MCF 10A (cell line): Measurements from ENCODE around the gene PABPN1. TPM values are rescaled to one million over a fixed set of nuclear protein-coding genes. Genes with fewer than 3 reads are reported as not detected.

ENCODE experiments used
- BruUV-seq: library from RNA; stranded (reverse); fragments of 400-500 nt; replicated peaks from 2 replicates; lab custom pipeline; 2021; lab: Mats Ljungman, UMichigan
- CTCF ChIA-PET: fragments of 300-600 bp; sonication (Branson Sonifier 250); formaldehyde crosslinking; extraction: SDS; loops from one replicate; lab custom pipeline; 2021; ENCODE audit warnings: antibody characterized with exemption, inconsistent platforms; lab: Yijun Ruan, JAX
- POLR2A ChIA-PET: fragments of 300-600, 350-650 bp; sonication (Branson Sonifier 250); formaldehyde crosslinking; extraction: SDS; loops from one replicate; lab custom pipeline; 2020; ENCODE audit warnings: antibody characterized with exemption, inconsistent platforms; lab: Yijun Ruan, JAX
- DNase-seq: peaks from one replicate; pipeline ENCODE4 v3.0.0-alpha.2; 2018; ENCODE audit not compliant: unreplicated experiment
- H3K27ac Mint-ChIP-seq: one replicate; pipeline ENCODE4 v1.8.0; 2022; ENCODE audit warnings: mild to moderate bottlenecking, low read depth, mixed read lengths; ENCODE audit not compliant: unreplicated experiment
- H3K27me3 Mint-ChIP-seq: one replicate; pipeline ENCODE4 v1.8.0; 2022; ENCODE audit warnings: mixed read lengths; ENCODE audit not compliant: insufficient read depth, unreplicated experiment
- H3K36me3 Mint-ChIP-seq: one replicate; pipeline ENCODE4 v1.8.0; 2022; ENCODE audit warnings: mild to moderate bottlenecking, moderate library complexity, mixed read lengths; ENCODE audit not compliant: insufficient read depth, unreplicated experiment
- H3K4me1 Mint-ChIP-seq: one replicate; pipeline ENCODE4 v1.8.0; 2022; ENCODE audit warnings: mixed read lengths; ENCODE audit not compliant: insufficient read depth, unreplicated experiment
- H3K4me3 Mint-ChIP-seq: one replicate; pipeline ENCODE4 v1.8.0; 2022; ENCODE audit warnings: mild to moderate bottlenecking, moderate library complexity, mixed read lengths; ENCODE audit not compliant: unreplicated experiment
- H3K9me3 Mint-ChIP-seq: one replicate; pipeline ENCODE4 v1.8.0; 2022; ENCODE audit warnings: mixed read lengths; ENCODE audit not compliant: unreplicated experiment
- CTCF ChIP-seq: fragments of 200-600 bp; IDR thresholded peaks from one replicate; pipeline ENCODE4 v1.8.0; 2022; ENCODE audit warnings: antibody characterized with exemption, mild to moderate bottlenecking; ENCODE audit not compliant: unreplicated experiment
- intact Hi-C: fragments of 100-400 bp; cut with micrococcal nuclease; formaldehyde crosslinking; loops from 2 replicates; pipeline ENCODE4 v1.14.1; 2022
- total RNA-seq: library from RNA; stranded (reverse); gene quantifications from 2 replicates; pipeline ENCODE4 v1.2.3, GENCODE V29; 2022

PABPN1 gene
- total RNA-seq, 1 experiment from 2014 or later: 153 TPM

DNA sequence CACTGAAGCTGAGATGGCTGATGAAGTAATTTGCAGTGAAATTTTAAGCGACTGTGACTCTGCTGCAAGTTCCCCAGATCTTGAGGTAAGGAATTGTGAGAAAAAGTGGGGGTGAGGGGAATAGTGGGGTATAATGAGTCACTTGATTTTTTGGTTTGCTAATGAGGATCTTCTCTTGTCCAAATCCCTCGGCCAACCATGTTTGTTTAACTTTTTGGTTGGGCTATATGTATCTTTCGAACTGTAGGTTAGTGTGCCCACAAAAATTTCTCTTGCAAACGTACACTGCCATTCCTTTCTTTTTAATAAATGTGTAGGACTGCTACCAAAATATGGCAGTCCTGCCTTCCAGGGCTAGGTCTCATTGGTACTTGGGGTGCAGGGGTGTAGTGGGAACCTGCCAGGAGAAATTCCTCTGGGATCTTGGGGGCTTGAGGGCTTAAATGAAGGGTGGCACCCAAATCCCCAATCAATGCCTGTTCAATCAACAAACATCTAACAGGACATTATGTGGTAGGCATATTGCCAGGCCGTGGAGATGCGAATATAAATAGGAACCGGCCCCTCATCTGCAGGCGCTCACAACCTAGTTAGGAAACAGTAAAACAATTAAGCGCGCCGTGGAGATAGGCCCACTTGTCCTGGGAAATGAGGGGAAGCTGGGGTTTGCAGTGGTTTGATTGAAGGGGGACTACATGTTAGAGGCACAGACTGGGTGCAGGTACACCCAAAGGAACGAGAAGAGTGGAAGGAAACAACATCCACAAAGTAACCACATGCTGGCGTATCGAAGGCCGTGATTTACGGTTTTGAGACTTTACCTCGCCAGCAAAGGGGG is 1.3 kb upstream of the PABPN1 start:
- CTCF ChIA-PET: interaction anchor here (0.6 to 5.7 kb wide), 7 partner anchors 9 to 212 kb away, joined by 3 to 49 read pairs (median 6); partner anchors contain the start of genes BCL2L2 and PPP1R3E
- H3K36me3 Mint-ChIP-seq: peaks cover 74% of the 10 kb centered on the region
- no TSS peak for BruUV-seq
- no peaks in the 10 kb centered on the region for H3K27me3 Mint-ChIP-seq
- peaks cover 11% of the 10 kb centered on the region for H3K4me1 Mint-ChIP-seq
- intact Hi-C loops: loop anchor here (2.0 kb wide), 1 partner anchor 13 kb away; the partner anchor contains the start of gene BCL2L2
- H3K27ac Mint-ChIP-seq: peak overlapping the region; percentile 97
- H3K4me3 Mint-ChIP-seq: peak overlapping the region; percentile 84
- no peak for DNase-seq
- POLR2A ChIA-PET: interaction anchor here (1.2 to 9.0 kb wide), 6 partner anchors 14 to 876 kb away, joined by 3 to 339 read pairs (median 10); partner anchors contain the start of genes BCL2L2, DCAF11, HOMEZ and NRL
- no peaks in the 10 kb centered on the region for H3K9me3 Mint-ChIP-seq
- no peak for TF ChIP-seq CTCF

- ChIA-PET CTCF (interaction anchor here (0.6 to 5.7 kb wide), 16 partner anchors 11 to 975 kb away, joined by 3 to 49 read pairs (median 4); partner anchors contain the start of genes BCL2L2 and PPP1R3E), POLR2A (interaction anchor here (0.6 to 9.0 kb wide), 34 partner anchors 11 to 874 kb away, joined by 3 to 339 read pairs (median 4); partner anchors contain the start of genes ACIN1, BCL2L2, C14orf119 and DCAF11)
- Mint-ChIP-seq H3K4me3 (peak overlapping the region; percentile 84), H3K27ac (peak overlapping the region; percentile 97), H3K27me3 (no peaks in the 10 kb centered on the region), H3K36me3 (peaks cover 79% of the 10 kb centered on the region), H3K4me1 (peaks cover 11% of the 10 kb centered on the region), H3K9me3 (no peaks in the 10 kb centered on the region)
- intact Hi-C loops: loop anchor here (1.0 to 2.0 kb wide), 2 partner anchors 15 to 21 kb away; partner anchors contain the start of gene BCL2L2
- DNase-seq: peak; percentile 56
- no TSS peak for BruUV-seq
- no peak for TF ChIP-seq CTCF
These were observed 603 bp downstream of the PABPN1 start for GRCh38 chr14:23321572-23322547.

DNA sequence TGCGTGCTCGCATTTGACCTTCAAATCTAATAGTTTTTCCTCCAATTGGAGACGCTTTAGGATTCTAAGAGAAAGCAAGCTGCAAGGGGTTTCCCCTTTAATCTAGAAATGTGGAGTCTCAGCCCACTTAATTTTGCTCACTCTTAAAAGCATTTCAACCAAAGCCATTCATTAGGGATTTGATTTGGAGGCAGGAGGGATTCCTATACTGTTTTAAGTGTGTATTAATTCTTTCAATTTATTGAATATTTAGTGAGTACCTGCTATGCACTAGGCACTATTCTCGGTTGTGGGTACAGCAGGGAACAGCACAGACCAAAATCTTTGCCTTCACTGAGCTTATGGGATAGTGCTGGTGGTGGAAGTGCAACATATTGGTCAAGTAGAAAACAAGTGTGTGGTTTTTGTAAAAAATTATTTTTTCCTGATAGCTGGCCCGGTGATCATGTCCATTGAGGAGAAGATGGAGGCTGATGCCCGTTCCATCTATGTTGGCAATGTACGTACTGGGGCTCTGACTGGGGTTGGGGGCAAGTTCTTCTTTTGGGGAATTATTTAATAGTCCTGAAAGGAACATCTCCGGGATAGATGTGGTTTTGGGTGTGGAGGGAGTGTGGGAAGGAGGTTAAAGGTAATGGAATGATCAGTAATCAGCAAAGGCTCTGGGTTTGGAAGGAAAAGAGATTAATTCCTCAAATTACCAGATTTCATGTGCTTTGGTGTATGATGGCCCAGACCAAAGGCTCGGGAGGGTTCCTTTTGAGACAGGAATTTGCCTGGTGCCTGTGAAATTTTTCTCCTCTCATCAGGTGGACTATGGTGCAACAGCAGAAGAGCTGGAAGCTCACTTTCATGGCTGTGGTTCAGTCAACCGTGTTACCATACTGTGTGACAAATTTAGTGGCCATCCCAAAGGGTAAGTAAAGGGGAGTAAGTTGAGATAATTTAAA is 1.6 kb downstream of the PABPN1 start:
- peaks cover 11% of the 10 kb centered on the region for H3K4me1 Mint-ChIP-seq
- TF ChIP-seq CTCF: no peak
- H3K36me3 Mint-ChIP-seq: peaks cover 85% of the 10 kb centered on the region
- peak overlapping the region; percentile 84 for H3K4me3 Mint-ChIP-seq
- no peaks in the 10 kb centered on the region for H3K27me3 Mint-ChIP-seq
- no peaks in the 10 kb centered on the region for H3K9me3 Mint-ChIP-seq
- TSS peak; percentile 23 for BruUV-seq
- CTCF ChIA-PET: interaction anchor here (0.6 to 5.7 kb wide), 10 partner anchors 15 to 330 kb away, joined by 3 to 49 read pairs (median 3); partner anchors contain the start of genes BCL2L2 and PPP1R3E
- H3K27ac Mint-ChIP-seq: peak overlapping the region; percentile 97
- DNase-seq: no peak
- POLR2A ChIA-PET: interaction anchor here (0.7 to 9.0 kb wide), 12 partner anchors 10 to 792 kb away, joined by 3 to 339 read pairs (median 6); partner anchors contain the start of genes BCL2L2, DCAF11, HOMEZ and NGDN
- intact Hi-C loops: no loop called here
